Vagina (tissue), 2 donors: ENCODE measurements around the gene ANXA2.

Experiments used
- POLR2A ChIP-seq, 2 donors: fragments of 450-650 bp; IDR thresholded peaks; one replicate each; pipeline ENCODE4 v1.6.1; 2017; ENCODE audit warnings: antibody characterized with exemption in 2 of 2, mild to moderate bottlenecking in 2 of 2, moderate library complexity in 2 of 2
- POLR2AphosphoS5 ChIP-seq, 2 donors: sonication (generic); formaldehyde crosslinking; IDR thresholded peaks; one replicate each; pipeline ENCODE4 v1.9.0; 2017; ENCODE audit warnings: antibody characterized with exemption in 2 of 2, mild to moderate bottlenecking in 2 of 2, low read depth in 1 of 2; ENCODE audit not compliant: insufficient read depth in 1 of 2
- TF ChIP-seq, protein P1 (sequence below), 3 experiments: fragments of 450-650 bp in 2 of 3; fragments of 200-600 bp in 1 of 3; sonication (generic) in 1 of 3; IDR thresholded peaks; one replicate each; pipeline ENCODE4 v1.5.1; 2017 to 2019; ENCODE audit warnings: antibody characterized with exemption in 3 of 3, mild to moderate bottlenecking in 2 of 3, moderate library complexity in 2 of 3

DNA sequence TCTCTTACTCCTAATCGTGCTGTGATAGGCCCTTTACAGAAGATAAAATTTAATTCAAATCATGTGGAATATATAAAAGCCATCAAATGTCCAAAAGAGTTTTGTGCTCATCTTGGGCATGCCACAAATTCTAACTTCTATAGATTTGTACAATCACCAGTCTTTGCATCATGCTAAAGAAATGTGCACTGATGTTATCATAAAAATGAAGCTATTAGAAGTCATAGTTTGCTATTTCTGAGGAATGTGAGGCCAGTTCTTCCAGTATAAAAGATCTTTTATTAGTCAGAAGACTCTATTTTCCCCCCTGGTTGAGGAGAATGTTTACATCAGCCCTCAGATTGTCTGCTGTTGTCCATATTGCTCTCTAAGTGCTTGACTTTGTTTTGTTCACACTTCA, 2.1 kb upstream of the ANXA2 start:
- TF ChIP-seq POLR2A (IDR thresholded peaks at IDR 0.05) = no peak
- TF ChIP-seq, protein P1, sequence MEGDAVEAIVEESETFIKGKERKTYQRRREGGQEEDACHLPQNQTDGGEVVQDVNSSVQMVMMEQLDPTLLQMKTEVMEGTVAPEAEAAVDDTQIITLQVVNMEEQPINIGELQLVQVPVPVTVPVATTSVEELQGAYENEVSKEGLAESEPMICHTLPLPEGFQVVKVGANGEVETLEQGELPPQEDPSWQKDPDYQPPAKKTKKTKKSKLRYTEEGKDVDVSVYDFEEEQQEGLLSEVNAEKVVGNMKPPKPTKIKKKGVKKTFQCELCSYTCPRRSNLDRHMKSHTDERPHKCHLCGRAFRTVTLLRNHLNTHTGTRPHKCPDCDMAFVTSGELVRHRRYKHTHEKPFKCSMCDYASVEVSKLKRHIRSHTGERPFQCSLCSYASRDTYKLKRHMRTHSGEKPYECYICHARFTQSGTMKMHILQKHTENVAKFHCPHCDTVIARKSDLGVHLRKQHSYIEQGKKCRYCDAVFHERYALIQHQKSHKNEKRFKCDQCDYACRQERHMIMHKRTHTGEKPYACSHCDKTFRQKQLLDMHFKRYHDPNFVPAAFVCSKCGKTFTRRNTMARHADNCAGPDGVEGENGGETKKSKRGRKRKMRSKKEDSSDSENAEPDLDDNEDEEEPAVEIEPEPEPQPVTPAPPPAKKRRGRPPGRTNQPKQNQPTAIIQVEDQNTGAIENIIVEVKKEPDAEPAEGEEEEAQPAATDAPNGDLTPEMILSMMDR (IDR thresholded peaks at IDR 0.05) = no peak
- no peak for TF ChIP-seq POLR2AphosphoS5 (IDR thresholded peaks at IDR 0.05; ENCODE audit: insufficient read depth in 1 of 2, low read depth in 1 of 2)
